Activated T-cell treated with anti-CD3 and anti-CD28 coated beads for 24 hours (primary cell): ENCODE results near the gene FGF22.
"Not testable (repeated sequence)": the region's sequence is repeated elsewhere in the genome, so short reads cannot be mapped to it uniquely, and the experiment has no call there.

Source experiments
- DNase-seq: peaks from one replicate; pipeline ENCODE4 v3.0.0-alpha.2; 2020; ENCODE audit warnings: low read depth

FGF22 gene

GRCh38 chr19:658916-659839 is 19.5 kb downstream of the FGF22 start:
- DNase-seq, result no peak

GRCh38 chr19:660793-661426 is 21.2 kb downstream of the FGF22 start:
- DNase-seq, result no peak

GRCh38 chr19:661427-662196 is 21.9 kb downstream of the FGF22 start:
- DNase-seq, result peak; percentile 55

GRCh38 chr19:662207-662961 is 22.7 kb downstream of the FGF22 start:
- peak; percentile 64 for DNase-seq

- DNase-seq, result peak; percentile 95
Measured at GRCh38 chr19:662962-663681, 23.4 kb downstream of the FGF22 start, which contains the start of gene RNF126. Gene RNF126, minus strand, starts transcription at chr19:663214. Its CDS starts 93 bp downstream, at chr19:663121.

- no peak for DNase-seq
Measured at GRCh38 chr19:663682-664117, 24.0 kb downstream of the FGF22 start.

- DNase-seq, result peak; percentile 79
Measured at GRCh38 chr19:664913-665443, 25.3 kb downstream of the FGF22 start.

- not testable (repeated sequence) for DNase-seq
Measured at GRCh38 chr19:666985-667573, 27.4 kb downstream of the FGF22 start.

GRCh38 chr19:668675-669434 is 29.2 kb downstream of the FGF22 start:
- DNase-seq, result not testable (repeated sequence)

- DNase-seq, result no peak
Measured at GRCh38 chr19:670609-671075, 31.0 kb downstream of the FGF22 start.

- no peak for DNase-seq
Measured at GRCh38 chr19:674282-675151, 34.8 kb downstream of the FGF22 start.

- DNase-seq, result no peak
Measured at GRCh38 chr19:676007-676338, 36.3 kb downstream of the FGF22 start.

- DNase-seq, result no peak
Measured at GRCh38 chr19:676339-677105, 36.8 kb downstream of the FGF22 start, which contains the start of gene FSTL3. Gene FSTL3, plus strand, starts transcription at chr19:676392. Its CDS starts 32 bp downstream, at chr19:676424.

GRCh38 chr19:677201-677600 is 37.5 kb downstream of the FGF22 start:
- no peak for DNase-seq

GRCh38 chr19:677601-678436 is 38.1 kb downstream of the FGF22 start:
- DNase-seq, result no peak

GRCh38 chr19:678791-679388 is 39.2 kb downstream of the FGF22 start:
- DNase-seq, result no peak
